HG03045 (cell line): ENCODE measurements around the gene MAZ.

Experiments used
- ATAC-seq: cut with Tn5 transposase; IDR thresholded peaks from one replicate; pipeline ENCODE4 v1.9.1; 2021; ENCODE audit warnings: mild to moderate bottlenecking, moderate library complexity; ENCODE audit not compliant: unreplicated experiment

Gene MAZ

DNA sequence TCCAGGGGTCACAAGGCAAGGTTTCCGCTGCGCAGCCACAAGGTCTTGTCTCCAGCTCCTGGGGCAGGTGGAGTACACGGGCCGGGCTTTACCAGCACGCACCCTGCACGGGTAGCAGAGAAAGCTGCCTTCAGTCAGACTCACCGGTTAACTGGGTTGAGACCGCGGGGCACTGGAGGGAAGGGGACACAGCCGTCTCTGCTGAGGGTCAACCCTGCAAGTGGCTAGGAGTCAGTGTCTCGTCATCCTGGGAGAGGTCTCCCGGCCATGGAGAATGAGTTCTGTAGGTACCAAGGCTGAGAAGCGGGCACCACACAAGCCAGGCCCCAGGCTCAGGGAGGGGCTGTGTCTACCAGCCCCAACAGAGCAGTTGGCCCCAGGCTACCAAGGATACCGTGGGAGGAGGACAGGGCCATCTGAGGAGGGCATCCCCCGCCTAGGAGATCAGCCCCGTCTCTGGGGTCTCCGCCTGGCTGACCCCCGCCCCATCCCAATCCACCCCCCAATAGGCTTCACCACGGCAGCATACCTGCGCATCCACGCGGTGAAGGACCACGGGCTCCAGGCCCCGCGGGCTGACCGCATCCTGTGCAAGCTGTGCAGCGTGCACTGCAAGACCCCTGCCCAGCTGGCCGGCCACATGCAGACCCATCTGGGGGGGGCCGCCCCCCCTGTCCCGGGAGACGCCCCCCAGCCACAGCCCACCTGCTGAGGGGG is 2.9 kb downstream of the MAZ start:
- no peak for ATAC-seq

DNA sequence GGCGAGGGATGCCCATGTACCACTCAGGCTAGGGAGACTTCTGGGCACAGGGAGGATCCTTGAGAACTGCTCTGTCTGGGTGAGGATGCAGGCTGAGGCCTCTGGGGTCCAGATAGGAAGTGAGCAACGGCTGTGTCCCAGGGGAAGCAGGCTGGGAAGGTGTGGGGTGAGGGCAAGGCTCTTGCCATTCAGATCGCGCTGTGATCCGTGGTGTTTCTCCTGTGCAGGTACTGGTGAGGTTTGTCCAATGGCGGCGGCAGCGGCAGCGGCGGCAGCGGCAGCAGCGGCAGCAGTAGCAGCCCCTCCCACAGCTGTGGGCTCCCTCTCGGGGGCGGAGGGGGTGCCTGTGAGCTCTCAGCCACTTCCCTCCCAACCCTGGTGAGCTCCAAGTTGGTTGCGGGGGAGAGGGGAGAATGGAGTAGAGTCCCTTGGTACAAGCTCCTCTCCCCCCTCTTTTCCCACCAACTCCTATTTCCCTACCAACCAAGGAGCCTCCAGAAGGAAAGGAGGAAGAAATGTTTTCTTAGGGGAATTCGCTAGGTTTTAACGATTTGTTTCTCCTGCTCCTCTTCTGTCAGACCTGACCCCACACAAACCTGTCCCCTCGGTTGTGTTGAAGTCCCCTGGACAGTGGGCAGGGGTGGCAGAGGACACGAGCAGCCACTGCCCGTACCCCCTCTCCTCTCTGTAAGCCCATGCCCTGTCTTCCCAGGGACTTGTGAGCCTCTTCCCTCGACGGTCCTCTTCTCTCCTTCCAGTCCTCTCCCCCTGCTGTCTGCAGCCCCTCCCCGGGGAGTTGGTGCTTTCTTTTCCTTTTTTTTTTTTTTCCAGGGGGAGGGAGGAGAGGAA is 3.7 kb downstream of the MAZ start:
- no peak for ATAC-seq

DNA sequence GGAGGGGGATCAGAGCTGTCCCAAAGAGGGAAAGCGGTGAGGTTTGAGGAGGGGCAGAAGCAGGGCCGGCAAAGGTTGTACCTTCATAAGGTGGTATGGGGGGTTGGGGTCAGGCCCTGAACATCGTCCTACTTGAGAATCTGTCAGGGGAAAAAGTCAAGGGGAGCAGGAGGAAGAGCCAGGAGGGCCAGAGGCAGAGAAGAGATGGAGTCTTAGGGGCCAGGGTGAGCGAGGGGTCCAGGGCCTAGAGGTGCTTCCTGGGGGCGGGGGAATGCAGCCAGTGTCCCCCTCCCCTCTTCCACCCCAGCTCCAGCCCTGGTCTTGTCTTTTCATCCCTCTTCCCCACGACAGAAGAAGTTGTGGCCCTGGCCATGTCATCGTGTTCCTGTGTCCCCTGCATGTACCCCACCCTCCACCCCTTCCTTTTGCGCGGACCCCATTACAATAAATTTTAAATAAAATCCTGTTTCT is 4.4 kb downstream of the MAZ start:
- ATAC-seq: no peak

DNA sequence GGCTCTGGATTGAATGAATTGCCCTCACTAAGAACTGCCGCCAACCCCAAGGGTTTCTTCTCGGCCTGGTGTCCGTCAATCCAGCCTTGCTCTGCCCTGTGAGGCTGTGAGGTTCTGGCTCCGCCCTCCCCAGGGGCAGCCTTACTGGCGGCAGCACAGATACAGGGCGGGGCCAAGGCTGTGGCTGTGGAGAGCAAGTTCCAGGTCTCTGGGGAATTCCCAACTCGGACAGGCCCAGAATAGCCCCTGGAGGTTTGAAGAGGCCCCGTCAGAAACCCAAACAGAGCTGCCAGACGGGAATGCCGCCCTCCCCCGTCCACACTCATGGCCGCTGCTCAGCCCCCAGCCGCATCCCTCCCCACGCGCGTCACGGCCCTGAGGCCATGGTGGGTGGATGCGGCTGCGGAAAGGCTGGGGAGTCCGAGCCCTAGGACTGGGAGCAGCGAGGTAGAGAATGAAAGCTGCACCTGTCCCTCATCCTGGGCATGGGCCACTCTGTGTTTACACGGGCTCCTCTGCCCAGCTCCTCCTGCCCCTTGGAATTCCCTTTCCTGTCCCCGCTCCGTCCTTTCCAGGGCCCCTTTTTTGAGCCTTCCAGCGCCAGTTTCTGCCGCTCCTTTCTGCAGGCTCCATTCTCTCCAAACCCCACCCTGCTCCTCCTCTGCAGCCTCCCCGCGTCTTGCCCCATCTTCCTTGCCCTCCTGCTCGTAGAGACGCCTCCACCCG is 5.0 kb downstream of the MAZ start:
- ATAC-seq: peak; percentile 34

DNA sequence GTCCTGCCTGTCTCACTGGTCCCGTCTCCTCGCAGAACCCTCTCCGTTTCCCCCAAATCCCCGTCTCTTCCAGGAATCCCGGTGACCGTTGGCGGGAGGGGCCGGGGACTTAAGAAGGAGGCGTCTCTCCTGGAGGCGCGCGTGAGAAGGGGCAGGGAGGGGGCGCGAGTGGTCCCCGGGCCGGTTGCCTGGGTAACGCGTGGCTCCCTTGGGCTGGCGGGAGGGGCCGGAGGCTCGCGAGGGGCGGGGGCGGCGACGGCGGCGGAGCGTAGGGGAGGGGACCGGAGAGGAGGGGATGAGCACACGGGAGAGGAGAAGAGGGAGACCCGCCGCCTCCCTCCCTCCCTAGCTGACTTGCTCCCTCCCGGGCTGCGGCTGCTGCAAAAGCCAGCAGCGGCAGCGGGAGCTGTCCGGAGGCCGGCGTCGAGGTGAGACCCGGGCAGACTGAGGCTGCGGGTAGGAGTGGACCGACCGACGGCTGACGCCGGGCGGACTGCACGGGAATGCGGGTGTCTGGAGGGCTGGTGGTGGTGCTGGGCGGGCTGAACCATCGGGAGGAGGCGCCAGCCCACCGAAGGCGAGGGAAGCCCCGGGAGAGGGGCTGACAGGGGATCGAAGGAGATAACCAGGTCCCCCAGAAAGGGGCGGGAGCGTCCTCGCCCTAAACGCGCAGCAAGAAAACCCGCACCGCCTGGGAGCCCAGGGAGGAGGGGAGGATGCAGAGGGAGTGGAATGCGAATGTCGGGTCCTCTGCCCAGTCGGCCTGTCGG is 5.8 kb downstream of the MAZ start, which contains the start of gene PRRT2:
PRRT2 (plus strand) TSS at position 298 of the 770 bp plus-strand sequence. CDS start 862 bp downstream, outside the sequence.
- ATAC-seq: no peak

DNA sequence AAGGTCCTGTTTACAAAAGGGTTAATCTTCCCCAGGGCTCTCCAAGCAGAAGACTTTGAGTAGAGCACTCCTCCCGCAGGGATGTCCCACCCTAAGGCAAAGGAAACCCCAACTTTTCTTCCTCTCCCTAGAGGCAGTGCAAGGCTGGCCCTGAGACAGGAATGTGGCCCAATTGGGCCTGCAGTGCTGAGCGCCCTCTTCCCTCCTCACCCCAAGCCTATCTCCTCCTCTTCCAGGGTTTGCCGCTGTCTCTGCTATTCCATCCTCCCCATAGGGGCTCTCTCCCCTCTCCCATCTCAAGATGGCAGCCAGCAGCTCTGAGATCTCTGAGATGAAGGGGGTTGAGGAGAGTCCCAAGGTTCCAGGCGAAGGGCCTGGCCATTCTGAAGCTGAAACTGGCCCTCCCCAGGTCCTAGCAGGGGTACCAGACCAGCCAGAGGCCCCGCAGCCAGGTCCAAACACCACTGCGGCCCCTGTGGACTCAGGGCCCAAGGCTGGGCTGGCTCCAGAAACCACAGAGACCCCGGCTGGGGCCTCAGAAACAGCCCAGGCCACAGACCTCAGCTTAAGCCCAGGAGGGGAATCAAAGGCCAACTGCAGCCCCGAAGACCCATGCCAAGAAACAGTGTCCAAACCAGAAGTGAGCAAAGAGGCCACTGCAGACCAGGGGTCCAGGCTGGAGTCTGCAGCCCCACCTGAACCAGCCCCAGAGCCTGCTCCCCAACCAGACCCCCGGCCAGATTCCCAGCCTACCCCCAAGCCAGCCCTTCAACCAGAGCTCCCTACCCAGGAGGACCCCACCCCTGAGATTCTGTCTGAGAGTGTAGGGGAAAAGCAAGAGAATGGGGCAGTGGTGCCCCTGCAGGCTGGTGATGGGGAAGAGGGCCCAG is 6.7 kb downstream of the MAZ start:
- ATAC-seq: no peak

DNA sequence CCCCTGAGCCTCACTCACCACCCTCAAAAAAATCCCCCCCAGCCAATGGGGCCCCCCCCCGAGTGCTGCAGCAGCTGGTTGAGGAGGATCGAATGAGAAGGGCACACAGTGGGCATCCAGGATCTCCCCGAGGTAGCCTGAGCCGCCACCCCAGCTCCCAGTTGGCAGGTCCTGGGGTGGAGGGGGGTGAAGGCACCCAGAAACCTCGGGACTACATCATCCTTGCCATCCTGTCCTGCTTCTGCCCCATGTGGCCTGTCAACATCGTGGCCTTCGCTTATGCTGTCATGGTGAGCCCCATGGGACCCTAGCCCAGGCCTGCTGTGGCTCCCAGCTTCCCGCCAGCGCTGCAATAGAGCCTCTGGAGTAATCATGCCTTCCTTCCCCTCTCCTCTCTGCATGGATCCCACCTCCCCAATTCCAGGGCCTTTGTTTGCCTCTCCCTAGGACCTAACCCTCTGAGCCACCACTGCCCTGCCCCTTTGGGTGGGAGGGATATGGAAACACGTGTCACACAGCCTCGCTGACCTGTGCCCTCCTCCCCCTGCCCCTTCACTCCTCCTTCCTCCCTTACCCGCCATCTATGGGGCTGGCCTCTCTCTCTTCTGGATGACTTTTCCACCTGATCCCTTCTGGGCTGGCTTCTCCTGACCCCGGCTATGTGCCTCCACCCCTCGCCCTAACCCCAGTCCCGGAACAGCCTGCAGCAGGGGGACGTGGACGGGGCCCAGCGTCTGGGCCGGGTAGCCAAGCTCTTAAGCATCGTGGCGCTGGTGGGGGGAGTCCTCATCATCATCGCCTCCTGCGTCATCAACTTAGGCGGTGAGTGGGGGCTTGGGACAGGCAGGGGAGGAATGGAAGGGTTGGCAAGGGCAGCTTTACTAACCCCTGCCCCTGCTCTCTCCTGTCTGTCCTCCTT is 7.6 kb downstream of the MAZ start:
- no peak for ATAC-seq

DNA sequence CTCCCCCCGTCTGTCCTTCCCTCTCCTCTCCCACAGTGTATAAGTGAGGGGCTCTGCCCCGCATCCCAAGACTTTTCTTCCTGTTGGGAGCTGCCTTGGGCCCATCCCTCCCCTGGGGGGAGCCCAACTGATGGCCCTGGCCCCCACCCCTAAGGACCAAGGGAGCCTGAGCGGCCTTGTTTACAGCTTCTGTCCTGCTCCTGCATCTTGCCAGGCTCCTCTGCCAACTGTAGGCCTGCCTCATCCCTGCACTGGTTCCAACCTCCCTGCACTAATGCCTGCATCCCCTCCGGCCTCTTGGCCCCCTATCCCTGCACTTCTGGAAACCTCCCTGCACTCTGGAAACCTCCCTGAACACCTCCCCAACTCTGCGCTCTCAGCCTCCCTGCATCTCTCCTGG is 8.3 kb downstream of the MAZ start:
- no peak for ATAC-seq

DNA sequence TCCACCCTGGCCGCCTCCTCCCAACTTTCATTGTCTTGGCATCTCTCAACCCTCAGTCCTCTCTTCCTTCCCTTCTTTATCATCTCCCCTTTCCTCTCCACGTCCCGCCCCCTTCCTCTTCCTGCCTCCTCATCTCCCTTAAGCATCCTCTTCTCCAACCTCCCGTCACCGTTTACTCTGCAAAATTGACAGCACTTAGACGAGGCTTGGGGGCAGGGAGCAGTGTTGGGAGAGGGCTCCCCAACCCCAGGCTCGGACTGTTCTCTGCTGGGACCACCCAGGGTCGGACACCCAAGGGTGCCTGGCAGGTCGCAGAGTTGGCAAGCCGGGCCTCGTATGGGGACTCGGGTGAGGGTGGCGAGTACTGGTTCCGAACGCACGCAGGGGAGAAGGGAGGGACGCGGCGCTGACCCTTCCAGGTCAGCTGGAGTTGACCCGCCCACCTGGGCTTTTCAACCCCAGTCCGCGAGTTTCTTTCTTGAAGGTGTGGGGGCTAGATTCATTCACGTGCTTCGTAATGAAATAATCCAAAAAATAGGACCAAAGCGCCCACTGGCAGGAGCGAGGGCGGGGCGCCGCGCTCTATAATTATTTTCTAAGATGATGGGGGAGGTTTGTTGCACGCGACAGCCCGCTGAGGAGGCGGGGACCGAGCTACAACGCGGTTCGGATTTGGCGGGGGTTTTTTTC is 8.8 kb downstream of the MAZ start:
- no peak for ATAC-seq

DNA sequence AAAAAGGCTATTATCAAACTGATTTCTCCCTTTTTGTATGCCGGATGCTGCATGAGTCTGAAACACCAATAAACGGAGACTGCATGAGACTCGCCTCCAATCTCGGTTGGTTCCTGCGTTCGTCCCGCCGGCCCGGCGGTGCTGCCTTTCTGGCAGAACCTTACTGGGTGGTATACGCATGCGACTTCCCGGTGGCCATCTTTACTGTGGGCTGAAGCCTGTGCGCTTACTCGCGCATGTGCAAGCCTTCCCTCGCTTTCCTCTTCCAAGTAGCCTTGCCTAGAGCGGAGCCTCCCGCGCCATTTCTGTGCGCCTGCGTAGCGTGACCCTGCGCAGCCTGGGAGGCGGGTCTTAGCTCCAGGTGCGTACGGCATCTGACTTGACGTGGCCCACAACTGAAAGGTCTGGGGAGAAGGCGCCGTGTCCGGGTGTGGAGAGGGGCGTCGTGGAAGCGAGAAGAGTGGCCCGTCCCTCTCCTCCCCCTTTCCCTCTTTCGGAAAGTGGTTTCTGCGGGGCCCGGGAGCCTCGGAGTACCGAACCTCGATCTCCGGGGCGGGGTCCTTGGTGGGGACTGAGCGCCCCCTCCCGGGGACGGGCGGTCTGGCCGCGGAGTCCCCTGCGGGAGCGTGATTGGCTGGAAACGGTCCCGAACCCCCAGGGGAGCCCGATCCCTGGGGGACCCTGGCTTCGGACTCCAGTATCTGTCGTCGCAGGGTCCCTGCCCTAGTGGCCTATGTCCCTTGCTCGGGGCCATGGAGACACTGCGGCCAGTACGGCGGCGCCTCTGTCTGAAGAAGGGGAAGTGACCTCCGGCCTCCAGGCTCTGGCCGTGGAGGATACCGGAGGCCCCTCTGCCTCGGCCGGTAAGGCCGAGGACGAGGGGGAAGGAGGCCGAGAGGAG is 9.7 kb downstream of the MAZ start, which contains the start of gene PAGR1:
PAGR1 (plus strand) TSS at position 360 of the 901 bp plus-strand sequence; CDS start at position 734, 374 bp downstream.
- ATAC-seq: peak; percentile 60

DNA sequence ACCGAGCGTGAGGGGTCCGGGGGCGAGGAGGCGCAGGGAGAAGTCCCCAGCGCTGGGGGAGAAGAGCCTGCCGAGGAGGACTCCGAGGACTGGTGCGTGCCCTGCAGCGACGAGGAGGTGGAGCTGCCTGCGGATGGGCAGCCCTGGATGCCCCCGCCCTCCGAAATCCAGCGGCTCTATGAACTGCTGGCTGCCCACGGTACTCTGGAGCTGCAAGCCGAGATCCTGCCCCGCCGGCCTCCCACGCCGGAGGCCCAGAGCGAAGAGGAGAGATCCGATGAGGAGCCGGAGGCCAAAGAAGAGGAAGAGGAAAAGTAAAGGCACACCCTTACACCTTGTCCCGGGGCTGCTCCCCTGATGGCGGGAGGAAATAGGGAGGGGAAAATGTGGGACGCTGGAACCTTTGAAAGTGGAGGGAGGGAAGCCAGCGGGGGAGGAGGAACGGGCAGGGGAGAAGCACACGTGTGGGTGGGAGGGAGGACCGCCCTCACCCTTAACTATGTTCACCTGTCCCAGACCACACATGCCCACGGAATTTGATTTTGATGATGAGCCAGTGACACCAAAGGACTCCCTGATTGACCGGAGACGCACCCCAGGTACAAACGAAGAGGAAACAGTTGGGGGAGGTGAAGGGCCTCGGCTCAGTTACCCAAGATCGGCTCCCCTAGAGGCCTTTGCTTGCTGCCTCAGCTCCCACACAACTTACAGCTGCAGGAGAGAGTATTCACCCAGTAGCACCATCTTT is 10.5 kb downstream of the MAZ start:
- peak; percentile 11 for ATAC-seq

DNA sequence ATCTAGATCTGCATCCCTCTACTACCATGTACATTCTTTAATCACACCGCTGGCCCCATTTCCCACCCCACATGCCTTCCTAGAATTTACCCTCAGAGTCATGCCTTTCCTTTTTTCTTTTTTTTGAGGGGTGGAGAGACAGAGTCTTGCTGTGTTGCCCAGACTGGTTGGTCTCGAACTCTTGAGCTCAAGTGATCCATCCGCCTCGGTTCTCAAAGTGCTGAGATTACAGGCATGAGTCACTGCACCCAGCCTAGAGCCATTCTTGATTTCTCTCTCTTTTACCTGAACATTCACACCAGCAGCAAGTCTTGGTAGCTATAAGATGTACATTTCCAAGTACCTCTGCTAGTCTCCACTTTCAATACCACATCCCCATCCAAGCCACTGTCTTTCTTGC is 11.8 kb downstream of the MAZ start:
- ATAC-seq: no peak

DNA sequence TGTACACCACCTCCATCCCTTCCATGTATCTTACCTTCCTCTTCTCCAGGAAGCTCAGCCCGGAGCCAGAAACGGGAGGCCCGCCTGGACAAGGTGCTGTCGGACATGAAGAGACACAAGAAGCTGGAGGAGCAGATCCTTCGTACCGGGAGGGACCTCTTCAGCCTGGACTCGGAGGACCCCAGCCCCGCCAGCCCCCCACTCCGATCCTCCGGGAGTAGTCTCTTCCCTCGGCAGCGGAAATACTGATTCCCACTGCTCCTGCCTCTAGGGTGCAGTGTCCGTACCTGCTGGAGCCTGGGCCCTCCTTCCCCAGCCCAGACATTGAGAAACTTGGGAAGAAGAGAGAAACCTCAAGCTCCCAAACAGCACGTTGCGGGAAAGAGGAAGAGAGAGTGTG is 13.2 kb downstream of the MAZ start:
- no peak for ATAC-seq

DNA sequence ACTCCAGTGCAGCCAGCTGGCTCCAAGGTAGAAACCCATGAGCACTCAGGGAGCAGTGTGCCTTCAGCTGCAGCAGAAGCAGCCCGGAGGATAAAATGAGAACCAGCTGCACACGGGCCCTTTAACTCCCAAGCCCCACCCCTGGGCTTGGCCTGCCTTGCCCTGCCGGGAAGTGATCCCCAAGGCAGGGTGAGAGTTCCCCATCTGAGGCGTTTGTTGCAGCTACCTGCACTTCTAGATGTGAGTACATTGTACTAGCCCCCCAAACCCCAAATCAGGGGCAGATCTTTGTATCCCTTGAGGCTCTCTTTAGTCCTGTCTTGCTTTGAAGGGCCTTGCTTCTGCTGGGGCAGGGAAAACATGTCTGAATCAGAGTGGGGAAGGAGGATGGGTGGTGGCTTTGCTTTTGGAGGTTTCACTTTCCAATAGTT is 14.0 kb downstream of the MAZ start, which contains the start of gene MVP:
MVP (plus strand) TSS at position 192 of the 431 bp plus-strand sequence. CDS start 10,088 bp downstream, outside the sequence.
- no peak for ATAC-seq

DNA sequence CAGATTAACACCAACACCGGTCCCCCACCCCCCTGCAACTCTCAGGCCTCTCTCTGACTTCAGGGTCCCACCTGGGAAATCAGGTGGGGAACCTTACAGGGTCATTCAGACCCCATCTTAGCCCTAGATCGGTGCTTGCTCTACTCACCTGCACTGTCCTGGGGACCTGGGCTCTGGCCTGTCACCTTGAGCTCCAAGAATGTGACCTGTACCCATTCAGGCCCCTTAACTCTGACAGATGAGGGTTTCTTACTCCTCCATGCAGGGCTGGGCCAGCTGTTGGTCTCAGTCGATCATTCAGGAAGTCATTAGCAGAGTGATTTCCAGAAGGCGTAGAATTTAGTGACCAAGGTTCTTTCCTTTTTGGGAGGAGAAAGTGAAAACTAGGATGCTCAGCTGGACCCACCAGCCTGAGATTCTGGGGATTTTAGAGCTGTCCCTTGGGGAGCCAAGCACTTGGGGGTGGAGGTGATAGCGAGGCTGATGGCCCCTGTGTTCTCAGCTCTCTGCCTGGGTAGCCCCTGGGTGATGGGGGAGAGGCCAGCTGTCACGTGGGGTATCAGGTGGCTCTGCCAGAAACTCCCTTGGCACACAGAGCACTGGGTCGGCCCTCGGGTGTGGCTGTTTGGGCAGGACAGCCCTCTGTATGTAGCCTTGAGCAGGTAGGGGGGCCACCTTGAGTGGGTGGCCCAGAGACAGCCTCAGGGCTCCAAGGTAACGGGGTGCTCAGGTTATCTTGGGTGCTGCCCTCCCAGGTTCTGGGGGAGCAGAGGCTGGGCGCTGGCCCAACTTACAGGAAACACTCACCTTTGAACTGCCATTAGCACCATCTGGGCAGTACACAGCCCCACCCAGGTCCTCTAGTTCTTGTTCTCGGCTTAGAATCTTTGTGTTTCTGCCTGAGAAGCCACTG is 14.7 kb downstream of the MAZ start:
- ATAC-seq: peak; percentile 35
